Measurements from ENCODE around the gene CCDC167. TPM values are rescaled to one million over a fixed set of nuclear protein-coding genes. Genes with fewer than 3 reads are reported as not detected.

Gene CCDC167
- total RNA-seq (2014; rRNA removed; shearing (Covaris generic)): 31.1 and 40.7 TPM in 2 replicates
- 32.1 and 61.6 TPM in 2 replicates for polyA plus RNA-seq (2015; cell fraction: cytosol; rRNA removed)
- polyA plus RNA-seq (2015; cell fraction: nucleus; rRNA removed): 3.5 and 4.3 TPM in 2 replicates

GRCh38 chr6:37499433-37500293 lies at the start of gene CCDC167:
Gene CCDC167, minus strand, starts transcription at chr6:37499893. Its CDS starts 30 bp downstream, at chr6:37499863.
- DNase-seq (ENCODE audit: low read depth, low spot score): peak; percentile 97
- in situ Hi-C loops (cut with HindIII; ENCODE audit: low pct_unique_long_range_greater_than_20kb, low sequenced_read_pairs): no loop called here

GRCh38 chr6:37549154-37549553 lies 49.5 kb upstream of the CCDC167 start:
- in situ Hi-C loops (cut with HindIII; ENCODE audit: low pct_unique_long_range_greater_than_20kb, low sequenced_read_pairs): no loop called here
- DNase-seq (ENCODE audit: low read depth, low spot score): no peak

GRCh38 chr6:37548067-37548674 lies 48.5 kb upstream of the CCDC167 start:
- in situ Hi-C loops (cut with HindIII; ENCODE audit: low pct_unique_long_range_greater_than_20kb, low sequenced_read_pairs): no loop called here
- DNase-seq (ENCODE audit: low read depth, low spot score): no peak

GRCh38 chr6:37547564-37548061 lies 47.9 kb upstream of the CCDC167 start:
- no peak for DNase-seq (ENCODE audit: low read depth, low spot score)

GRCh38 chr6:37546141-37546871 lies 46.6 kb upstream of the CCDC167 start:
- no peak for DNase-seq (ENCODE audit: low read depth, low spot score)
- in situ Hi-C loops (cut with HindIII; ENCODE audit: low pct_unique_long_range_greater_than_20kb, low sequenced_read_pairs): no loop called here

More at GRCh38 chr6:37547564-37548061, 47.9 kb upstream of the CCDC167 start:
- in situ Hi-C loops (cut with HindIII; ENCODE audit: low pct_unique_long_range_greater_than_20kb, low sequenced_read_pairs): no loop called here

GRCh38 chr6:37544530-37544929 lies 44.8 kb upstream of the CCDC167 start:
- DNase-seq (ENCODE audit: low read depth, low spot score): no peak
- in situ Hi-C loops (cut with HindIII; ENCODE audit: low pct_unique_long_range_greater_than_20kb, low sequenced_read_pairs): no loop called here

- no peak for DNase-seq (ENCODE audit: low read depth, low spot score)
- in situ Hi-C loops (cut with HindIII; ENCODE audit: low pct_unique_long_range_greater_than_20kb, low sequenced_read_pairs): no loop called here
Measured at GRCh38 chr6:37543361-37543760, 43.7 kb upstream of the CCDC167 start.

GRCh38 chr6:37541346-37541745 lies 41.7 kb upstream of the CCDC167 start:
- in situ Hi-C loops (cut with HindIII; ENCODE audit: low pct_unique_long_range_greater_than_20kb, low sequenced_read_pairs): no loop called here
- no peak for DNase-seq (ENCODE audit: low read depth, low spot score)

GRCh38 chr6:37540390-37540789 lies 40.7 kb upstream of the CCDC167 start:
- in situ Hi-C loops (cut with HindIII; ENCODE audit: low pct_unique_long_range_greater_than_20kb, low sequenced_read_pairs): no loop called here
- DNase-seq (ENCODE audit: low read depth, low spot score): peak; percentile 17

- in situ Hi-C loops (cut with HindIII; ENCODE audit: low pct_unique_long_range_greater_than_20kb, low sequenced_read_pairs): no loop called here
Measured at GRCh38 chr6:37540029-37540352, 40.3 kb upstream of the CCDC167 start.

GRCh38 chr6:37539171-37540028 lies 39.7 kb upstream of the CCDC167 start:
- in situ Hi-C loops (cut with HindIII; ENCODE audit: low pct_unique_long_range_greater_than_20kb, low sequenced_read_pairs): no loop called here
- DNase-seq (ENCODE audit: low read depth, low spot score): no peak

More at GRCh38 chr6:37540029-37540352, 40.3 kb upstream of the CCDC167 start:
- no peak for DNase-seq (ENCODE audit: low read depth, low spot score)

- in situ Hi-C loops (cut with HindIII; ENCODE audit: low pct_unique_long_range_greater_than_20kb, low sequenced_read_pairs): no loop called here
- peak; percentile 61 for DNase-seq (ENCODE audit: low read depth, low spot score)
Measured at GRCh38 chr6:37538107-37538506, 38.4 kb upstream of the CCDC167 start.

GRCh38 chr6:37537548-37537947 lies 37.9 kb upstream of the CCDC167 start:
- in situ Hi-C loops (cut with HindIII; ENCODE audit: low pct_unique_long_range_greater_than_20kb, low sequenced_read_pairs): no loop called here
- DNase-seq (ENCODE audit: low read depth, low spot score): no peak

GRCh38 chr6:37536491-37537190 lies 36.9 kb upstream of the CCDC167 start:
- in situ Hi-C loops (cut with HindIII; ENCODE audit: low pct_unique_long_range_greater_than_20kb, low sequenced_read_pairs): no loop called here
- DNase-seq (ENCODE audit: low read depth, low spot score): no peak

- no peak for DNase-seq (ENCODE audit: low read depth, low spot score)
- in situ Hi-C loops (cut with HindIII; ENCODE audit: low pct_unique_long_range_greater_than_20kb, low sequenced_read_pairs): no loop called here
Measured at GRCh38 chr6:37535759-37536490, 36.2 kb upstream of the CCDC167 start.

GRCh38 chr6:37535428-37535758 lies 35.7 kb upstream of the CCDC167 start:
- in situ Hi-C loops (cut with HindIII; ENCODE audit: low pct_unique_long_range_greater_than_20kb, low sequenced_read_pairs): no loop called here
- DNase-seq (ENCODE audit: low read depth, low spot score): no peak

Data from SK-MEL-5 (cell line).